ENCODE data around the gene ADGRG3. TPM values are rescaled to one million over a fixed set of nuclear protein-coding genes. Genes with fewer than 3 reads are reported as not detected.

ADGRG3 gene
- total RNA-seq, 1 experiment from 2014 or later: not detected

DNA sequence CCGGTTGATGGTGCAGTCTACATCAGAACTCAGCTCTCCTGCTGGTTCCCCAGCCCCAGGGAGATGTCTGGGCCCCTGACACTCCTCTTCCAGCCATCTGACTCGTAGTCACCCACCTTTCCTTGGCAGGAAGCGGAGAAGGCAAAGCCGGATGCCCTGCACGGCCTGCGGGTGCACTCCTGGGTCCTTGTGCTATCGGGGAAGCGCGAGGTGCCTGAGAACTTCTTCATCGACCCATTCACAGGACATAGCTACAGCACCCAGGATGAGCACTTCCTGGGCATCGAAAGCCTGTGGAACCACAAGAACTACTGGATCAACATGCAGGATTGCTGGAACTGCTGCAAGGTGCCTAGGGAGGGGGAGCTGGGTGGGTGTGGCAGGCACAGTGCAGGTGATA lies 39.2 kb downstream of the ADGRG3 start:
- Histone ChIP-seq H2AFZ (ENCODE audit: low read depth, low read length, poor library complexity, severe bottlenecking) (no peak overlapping the region), H3K9ac (ENCODE audit: low read length) (no peak overlapping the region), H3K9me3 (ENCODE audit: control insufficient read depth in 1 of 2, insufficient read depth in 1 of 2, low read depth in 1 of 2, low read length in 2 of 2) (no peaks in the 10 kb centered on the region), H3K27ac (ENCODE audit: low read depth, low read length) (no peak overlapping the region), H4K20me1 (ENCODE audit: insufficient read depth) (no peaks in the 10 kb centered on the region), H3K79me2 (ENCODE audit: insufficient read depth, low read length) (no peaks in the 10 kb centered on the region), H3K4me1 (ENCODE audit: control insufficient read depth in 1 of 2, insufficient read depth in 2 of 2, low read length in 2 of 2) (no peaks in the 10 kb centered on the region), H3K4me3 (replicated peaks in 1 of 2; ENCODE audit: low read depth in 1 of 2, low read length in 2 of 2) (no peak overlapping the region), H3K27me3 (ENCODE audit: insufficient read depth, low read length) (peaks cover 8% of the 10 kb centered on the region; the same call in 1 of the 2 replicates), H3K4me2 (ENCODE audit: low read length) (no peak overlapping the region), H3K36me3 (ENCODE audit: control insufficient read depth in 1 of 2, insufficient read depth in 2 of 2, low read length in 2 of 2) (no peaks in the 10 kb centered on the region), H3K9me2 (ENCODE audit: insufficient read depth) (no peaks in the 10 kb centered on the region)
- POLR2A ChIA-PET: no interaction called here
- CTCF ChIA-PET: no interaction called here
- ATAC-seq (no peak), DNase-seq (ENCODE audit: low read depth, low spot score) (no peak)
- intact Hi-C loops (cut with micrococcal nuclease): no loop called here
- TF ChIP-seq, protein P1, sequence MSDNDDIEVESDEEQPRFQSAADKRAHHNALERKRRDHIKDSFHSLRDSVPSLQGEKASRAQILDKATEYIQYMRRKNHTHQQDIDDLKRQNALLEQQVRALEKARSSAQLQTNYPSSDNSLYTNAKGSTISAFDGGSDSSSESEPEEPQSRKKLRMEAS (IDR thresholded peaks at IDR 0.05): no peak
- RAD21 ChIA-PET (ENCODE audit: low non-redundant PET in 1 of 2, low total read pairs in 2 of 2, uncharacterized antibody in 2 of 2, unreplicated experiment in 2 of 2): no interaction called here
- no TSS peak for BruUV-seq (replicated peaks)

DNA sequence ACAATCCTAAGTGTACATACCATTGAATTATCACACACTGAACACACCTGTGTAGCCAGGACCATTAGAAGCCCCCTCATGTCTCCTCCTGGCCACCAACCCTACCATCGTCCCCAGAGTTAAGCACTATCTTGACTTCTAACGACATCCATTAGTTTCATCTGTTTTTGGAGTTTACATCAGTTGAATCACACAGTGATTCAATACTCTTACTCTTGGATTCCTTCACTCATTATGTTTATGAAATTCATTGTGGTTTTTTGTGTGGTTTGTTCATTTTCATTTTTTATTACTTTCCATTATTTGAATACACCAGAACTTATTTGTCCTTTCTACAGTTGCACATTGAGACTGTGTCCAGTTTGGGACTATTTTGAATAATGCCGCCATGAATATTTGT lies 40.1 kb downstream of the ADGRG3 start:
- Histone ChIP-seq H3K4me1 (ENCODE audit: control insufficient read depth in 1 of 2, insufficient read depth in 2 of 2, low read length in 2 of 2) (no peaks in the 10 kb centered on the region), H3K36me3 (ENCODE audit: control insufficient read depth in 1 of 2, insufficient read depth in 2 of 2, low read length in 2 of 2) (no peaks in the 10 kb centered on the region), H3K9me3 (ENCODE audit: control insufficient read depth in 1 of 2, insufficient read depth in 1 of 2, low read depth in 1 of 2, low read length in 2 of 2) (no peaks in the 10 kb centered on the region), H3K9me2 (ENCODE audit: insufficient read depth) (no peaks in the 10 kb centered on the region), H3K27me3 (ENCODE audit: insufficient read depth, low read length) (peaks cover 8% of the 10 kb centered on the region; the same call in 1 of the 2 replicates), H3K79me2 (ENCODE audit: insufficient read depth, low read length) (no peaks in the 10 kb centered on the region), H2AFZ (ENCODE audit: low read depth, low read length, poor library complexity, severe bottlenecking) (no peak overlapping the region), H3K4me2 (ENCODE audit: low read length) (no peak overlapping the region), H3K27ac (ENCODE audit: low read depth, low read length) (no peak overlapping the region), H3K9ac (ENCODE audit: low read length) (no peak overlapping the region), H3K4me3 (replicated peaks in 1 of 2; ENCODE audit: low read depth in 1 of 2, low read length in 2 of 2) (no peak overlapping the region), H4K20me1 (ENCODE audit: insufficient read depth) (no peaks in the 10 kb centered on the region)
- ChIA-PET POLR2A (no interaction called here), CTCF (no interaction called here), RAD21 (ENCODE audit: low non-redundant PET in 1 of 2, low total read pairs in 2 of 2, uncharacterized antibody in 2 of 2, unreplicated experiment in 2 of 2) (no interaction called here)
- intact Hi-C loops (cut with micrococcal nuclease): no loop called here
- BruUV-seq (replicated peaks): no TSS peak
- TF ChIP-seq EGR1 (IDR thresholded peaks at IDR 0.05; ENCODE audit: low read depth) (no peak), SRF (IDR thresholded peaks at IDR 0.05; ENCODE audit: low read depth) (no peak), POLR2A (IDR thresholded peaks at IDR 0.05; ENCODE audit: borderline replicate concordance, extremely low read depth, insufficient read depth, insufficient read length) (no peak)
- TF ChIP-seq, protein P2, sequence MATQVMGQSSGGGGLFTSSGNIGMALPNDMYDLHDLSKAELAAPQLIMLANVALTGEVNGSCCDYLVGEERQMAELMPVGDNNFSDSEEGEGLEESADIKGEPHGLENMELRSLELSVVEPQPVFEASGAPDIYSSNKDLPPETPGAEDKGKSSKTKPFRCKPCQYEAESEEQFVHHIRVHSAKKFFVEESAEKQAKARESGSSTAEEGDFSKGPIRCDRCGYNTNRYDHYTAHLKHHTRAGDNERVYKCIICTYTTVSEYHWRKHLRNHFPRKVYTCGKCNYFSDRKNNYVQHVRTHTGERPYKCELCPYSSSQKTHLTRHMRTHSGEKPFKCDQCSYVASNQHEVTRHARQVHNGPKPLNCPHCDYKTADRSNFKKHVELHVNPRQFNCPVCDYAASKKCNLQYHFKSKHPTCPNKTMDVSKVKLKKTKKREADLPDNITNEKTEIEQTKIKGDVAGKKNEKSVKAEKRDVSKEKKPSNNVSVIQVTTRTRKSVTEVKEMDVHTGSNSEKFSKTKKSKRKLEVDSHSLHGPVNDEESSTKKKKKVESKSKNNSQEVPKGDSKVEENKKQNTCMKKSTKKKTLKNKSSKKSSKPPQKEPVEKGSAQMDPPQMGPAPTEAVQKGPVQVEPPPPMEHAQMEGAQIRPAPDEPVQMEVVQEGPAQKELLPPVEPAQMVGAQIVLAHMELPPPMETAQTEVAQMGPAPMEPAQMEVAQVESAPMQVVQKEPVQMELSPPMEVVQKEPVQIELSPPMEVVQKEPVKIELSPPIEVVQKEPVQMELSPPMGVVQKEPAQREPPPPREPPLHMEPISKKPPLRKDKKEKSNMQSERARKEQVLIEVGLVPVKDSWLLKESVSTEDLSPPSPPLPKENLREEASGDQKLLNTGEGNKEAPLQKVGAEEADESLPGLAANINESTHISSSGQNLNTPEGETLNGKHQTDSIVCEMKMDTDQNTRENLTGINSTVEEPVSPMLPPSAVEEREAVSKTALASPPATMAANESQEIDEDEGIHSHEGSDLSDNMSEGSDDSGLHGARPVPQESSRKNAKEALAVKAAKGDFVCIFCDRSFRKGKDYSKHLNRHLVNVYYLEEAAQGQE (IDR thresholded peaks at IDR 0.05; ENCODE audit: low read depth): no peak
- TF ChIP-seq, protein P1 (IDR thresholded peaks at IDR 0.05): no peak
- DNase-seq (ENCODE audit: low read depth, low spot score): no peak
- ATAC-seq: no peak

Data from HCT116 (cell line).